OCI-LY3 (cell line): ENCODE data around the gene B4GALNT1.

ENCODE experiments used
- H2AFZ ChIP-seq: fragments of 200-600, 300-600 bp; shearing (Covaris generic); 2 replicates; pipeline ENCODE4 v1.6.0; 2014; ENCODE audit warnings: antibody characterized with exemption, low read depth, low read length
- H3K27ac ChIP-seq: fragments of 200-600, 300-600 bp; sonication (generic); 2 replicates; pipeline ENCODE4 v1.5.1; 2014; ENCODE audit warnings: mild to moderate bottlenecking, low read length, moderate library complexity, mixed read lengths
- H3K27me3 ChIP-seq: fragments of 200-600, 300-600 bp; sonication (generic); 2 replicates; pipeline ENCODE4 v1.6.1; 2014; ENCODE audit warnings: low read depth, low read length, mixed read lengths
- H3K36me3 ChIP-seq: fragments of 200-600, 300-600 bp; sonication (generic); replicated peaks from 2 replicates; pipeline ENCODE3; 2014; ENCODE audit warnings: low read depth, low read length, mixed read lengths
- H3K4me1 ChIP-seq: fragments of 300-600, 200-600 bp; sonication (generic); 2 replicates; pipeline ENCODE4 v1.6.1; 2014; ENCODE audit warnings: low read length, mixed read lengths
- H3K4me2 ChIP-seq: fragments of 200-600, 300-600 bp; sonication (generic); 2 replicates; pipeline ENCODE4 v1.6.1; 2014; ENCODE audit warnings: low read length, mixed read lengths
- H3K4me3 ChIP-seq: fragments of 300-600, 200-600 bp; sonication (generic); 2 replicates; pipeline ENCODE4 v1.5.1; 2014; ENCODE audit warnings: antibody characterized with exemption, mild to moderate bottlenecking, low read length, moderate library complexity
- H3K79me2 ChIP-seq: fragments of 300-600, 200-600 bp; shearing (Covaris generic); 2 replicates; pipeline ENCODE4 v1.6.1; 2014; ENCODE audit warnings: mild to moderate bottlenecking, low read length, mixed read lengths
- H3K9ac ChIP-seq: fragments of 300-600, 200-600 bp; shearing (Covaris generic); 2 replicates; pipeline ENCODE4 v1.6.0; 2014; ENCODE audit warnings: mild to moderate bottlenecking, low read length, moderate library complexity
- H3K9me3 ChIP-seq: fragments of 200-600, 300-600 bp; shearing (Covaris generic); 2 replicates; pipeline ENCODE4 v1.6.1; 2014; ENCODE audit warnings: low read length, mixed read lengths; ENCODE audit not compliant: insufficient read depth
- H4K20me1 ChIP-seq: fragments of 200-600, 300-600 bp; sonication (generic); 2 replicates; pipeline ENCODE4 v1.6.1; 2016; ENCODE audit warnings: low read length, mixed read lengths; ENCODE audit not compliant: insufficient read depth
- CTCF ChIP-seq: fragments of 200-600, 300-600 bp; sonication (generic); IDR thresholded peaks from 2 replicates; pipeline ENCODE4 v1.5.1; 2014; ENCODE audit warnings: antibody characterized with exemption, low read length, low read depth
- EZH2phosphoT487 ChIP-seq: fragments of 200-600 bp; shearing (Covaris generic); IDR thresholded peaks from 2 replicates; pipeline ENCODE4 v1.6.1; 2018; ENCODE audit warnings: antibody characterized with exemption, mixed run types, low read depth

B4GALNT1 gene

GRCh38 chr12:57579011-57579410 lies 54.0 kb downstream of the B4GALNT1 start:
- TF ChIP-seq CTCF (no peak), EZH2phosphoT487 (no peak)
- H3K9ac ChIP-seq: no peak overlapping the region
- no peak overlapping the region for H2AFZ ChIP-seq
- no peaks in the 10 kb centered on the region for H3K9me3 ChIP-seq
- H4K20me1 ChIP-seq: no peaks in the 10 kb centered on the region
- H3K4me2 ChIP-seq: no peak overlapping the region
- H3K27me3 ChIP-seq: peaks cover 11% of the 10 kb centered on the region
- H3K27ac ChIP-seq: no peak overlapping the region
- no peaks in the 10 kb centered on the region for H3K36me3 ChIP-seq
- no peaks in the 10 kb centered on the region for H3K79me2 ChIP-seq
- peaks cover 4% of the 10 kb centered on the region; the same call in 1 of the 2 replicates for H3K4me1 ChIP-seq
- H3K4me3 ChIP-seq: no peak overlapping the region

GRCh38 chr12:57577981-57578758 lies 54.8 kb downstream of the B4GALNT1 start:
- H3K4me3 ChIP-seq: no peak overlapping the region
- H4K20me1 ChIP-seq: no peaks in the 10 kb centered on the region
- no peaks in the 10 kb centered on the region for H3K79me2 ChIP-seq
- no peak overlapping the region for H3K27ac ChIP-seq
- no peaks in the 10 kb centered on the region for H3K36me3 ChIP-seq
- peaks cover 4% of the 10 kb centered on the region; the same call in 1 of the 2 replicates for H3K4me1 ChIP-seq
- peaks cover 11% of the 10 kb centered on the region for H3K27me3 ChIP-seq
- H3K4me2 ChIP-seq: no peak overlapping the region
- H2AFZ ChIP-seq: no peak overlapping the region
- TF ChIP-seq CTCF (no peak), EZH2phosphoT487 (no peak)
- no peaks in the 10 kb centered on the region for H3K9me3 ChIP-seq
- H3K9ac ChIP-seq: no peak overlapping the region

- Histone ChIP-seq H4K20me1 (no peaks in the 10 kb centered on the region), H3K27me3 (peaks cover 3% of the 10 kb centered on the region; the same call in 1 of the 2 replicates), H3K36me3 (no peaks in the 10 kb centered on the region), H3K4me3 (no peak overlapping the region), H3K9ac (no peak overlapping the region), H3K27ac (no peak overlapping the region), H3K4me1 (no peaks in the 10 kb centered on the region), H3K79me2 (no peaks in the 10 kb centered on the region), H3K9me3 (no peaks in the 10 kb centered on the region), H2AFZ (no peak overlapping the region; the same call in 1 of the 2 replicates), H3K4me2 (no peak overlapping the region)
- no peak for TF ChIP-seq EZH2phosphoT487
- no peak for TF ChIP-seq CTCF
These were observed 56.3 kb downstream of the B4GALNT1 start for GRCh38 chr12:57576613-57577160.
